K562 (cell line): ENCODE results near the gene TMEM247. TPM values are rescaled to one million over a fixed set of nuclear protein-coding genes. Genes with fewer than 3 reads are reported as not detected.

Experiments
- ARID1B ChIP-seq: fragments of 450-650 bp; IDR thresholded peaks from 2 replicates; pipeline ENCODE4 v1.6.1; 2016; ENCODE audit warnings: antibody characterized with exemption, mild to moderate bottlenecking, inconsistent platforms
- ARID2 ChIP-seq: fragments of 450-650 bp; IDR thresholded peaks from 2 replicates; pipeline ENCODE4 v1.6.1; 2017; ENCODE audit warnings: antibody characterized with exemption, mild to moderate bottlenecking
- DEAF1 ChIP-seq: fragments of 450-650 bp; formaldehyde crosslinking; IDR thresholded peaks from 2 replicates; pipeline ENCODE4 v1.4.0; 2020; ENCODE audit warnings: mild to moderate bottlenecking, moderate library complexity
- ERF ChIP-seq: fragments of 450-650 bp; formaldehyde crosslinking; IDR thresholded peaks from 2 replicates; pipeline ENCODE4 v1.4.0; 2020; ENCODE audit warnings: mild to moderate bottlenecking, mixed read lengths
- MAX ChIP-seq: sonication (generic); formaldehyde crosslinking; IDR thresholded peaks from 2 replicates; pipeline ENCODE4 v1.9.0; 2022; ENCODE audit warnings: mild to moderate bottlenecking, missing genetic modification reagents
- MAZ ChIP-seq, 2 experiments: fragments of 450-650 bp in 1 of 2; sonication (generic) in 1 of 2; formaldehyde crosslinking; IDR thresholded peaks in 1 of 2; conservative IDR thresholded peaks in 1 of 2; 2 replicates each; pipeline versions ENCODE4 v1.4.0 to v1.5.0; 2020; ENCODE audit warnings: mild to moderate bottlenecking in 1 of 2, missing genetic modification reagents in 1 of 2
- NR2C1 ChIP-seq, 2 experiments: fragments of 450-650 bp; IDR thresholded peaks; 2 replicates each; pipeline ENCODE4 v1.6.1; 2017; ENCODE audit warnings: mild to moderate bottlenecking in 2 of 2, antibody characterized with exemption in 1 of 2, inconsistent platforms in 1 of 2, missing compliant biosample characterization in 1 of 2, missing genetic modification characterization in 1 of 2
- NR2C2 ChIP-seq, 2 experiments: fragments of 200-800 bp in 1 of 2; sonication (Bioruptor generic) in 1 of 2; sonication (generic) in 1 of 2; formaldehyde crosslinking in 1 of 2; IDR thresholded peaks; 2 replicates each; pipeline versions ENCODE4 v1.6.1 to v1.8.0; 2016 to 2022; ENCODE audit warnings: mild to moderate bottlenecking in 1 of 2, missing compliant biosample characterization in 1 of 2, missing genetic modification characterization in 1 of 2, missing genetic modification reagents in 1 of 2
- SIX5 ChIP-seq, 2 experiments: IDR thresholded peaks; 2 replicates each; pipeline ENCODE4 v1.6.1; 2011; ENCODE audit warnings: low read length in 2 of 2, borderline replicate concordance in 1 of 2, low read depth in 1 of 2, mild to moderate bottlenecking in 1 of 2, moderate library complexity in 1 of 2; ENCODE audit not compliant: insufficient read depth in 1 of 2
- YY1 ChIP-seq, 3 experiments: IDR thresholded peaks; 2 replicates each; pipeline ENCODE4 v1.6.1; 2011; ENCODE audit warnings: low read length in 2 of 3, mild to moderate bottlenecking in 2 of 3, moderate library complexity in 2 of 3, borderline replicate concordance in 1 of 3, control low read depth in 1 of 3, low read depth in 1 of 3; ENCODE audit not compliant: insufficient read depth in 3 of 3, insufficient replicate concordance in 2 of 3, control insufficient read depth in 1 of 3, insufficient read length in 1 of 3; ENCODE audit errors: extremely low read depth in 1 of 3
- ZBTB49 ChIP-seq: sonication (generic); formaldehyde crosslinking; IDR thresholded peaks from 2 replicates; pipeline ENCODE4 v1.8.0; 2022; ENCODE audit warnings: missing genetic modification reagents, mild to moderate bottlenecking, borderline replicate concordance
- ZNF134 ChIP-seq: fragments of 250-450 bp; sonication (Bioruptor Pico); conservative IDR thresholded peaks from 2 replicates; pipeline ENCODE4 v1.4.0; 2020
- polyA plus RNA-seq, 8 experiments: library from polyadenylated mRNA; depleted of rRNA in 4 of 8; stranded (reverse) in 5 of 8; unstranded in 3 of 8; fragments of >200 nt; fragmentation: Nextera tagmentation in 2 of 8; fragmentation: Illumina TruSeq in 1 of 8; extraction: Ambion mirVana in 2 of 8; extraction: Trizol in 1 of 8; gene quantifications; 2 replicates each; pipeline versions ENCODE4 v1.2.1 to v1.2.3, GENCODE V29; 2011 to 2014; ENCODE audit warnings: inconsistent platforms in 1 of 8, missing spikeins in 1 of 8
- total RNA-seq, 7 experiments: library from RNA; depleted of rRNA in 6 of 7; stranded (reverse); fragments of >200 nt in 6 of 7; fragmentation: Illumina TruSeq in 2 of 7; extraction: Trizol in 2 of 7; gene quantifications; 2 replicates each; pipeline versions ENCODE4 v1.2.1 to v1.2.3, GENCODE V29; 2011 to 2021; ENCODE audit warnings: low replicate concordance in 1 of 7
- TF ChIP-seq, protein P1 (sequence below), 3 experiments: IDR thresholded peaks in 2 of 3; conservative IDR thresholded peaks in 1 of 3; 2 replicates each; pipeline ENCODE4 v1.5.1; 2011 to 2012; ENCODE audit warnings: low read length in 3 of 3, mild to moderate bottlenecking in 3 of 3, control low read depth in 2 of 3, improper control_type of control experiment in 1 of 3, inconsistent platforms in 1 of 3, low read depth in 1 of 3, mixed read lengths in 1 of 3, moderate library complexity in 1 of 3; ENCODE audit not compliant: insufficient read depth in 2 of 3
- TF ChIP-seq, protein P2 (sequence below): fragments of 150-350 bp; conservative IDR thresholded peaks from 2 replicates; pipeline ENCODE4 v1.6.1; 2014; ENCODE audit warnings: low read length

Gene TMEM247
- total and polyA plus RNA-seq, 9 of the 15 experiments (the other 6 are each of a cell fraction or from before 2014, with no cell fraction given), result 0.24 to 4.7 (median 3.1) TPM

DNA sequence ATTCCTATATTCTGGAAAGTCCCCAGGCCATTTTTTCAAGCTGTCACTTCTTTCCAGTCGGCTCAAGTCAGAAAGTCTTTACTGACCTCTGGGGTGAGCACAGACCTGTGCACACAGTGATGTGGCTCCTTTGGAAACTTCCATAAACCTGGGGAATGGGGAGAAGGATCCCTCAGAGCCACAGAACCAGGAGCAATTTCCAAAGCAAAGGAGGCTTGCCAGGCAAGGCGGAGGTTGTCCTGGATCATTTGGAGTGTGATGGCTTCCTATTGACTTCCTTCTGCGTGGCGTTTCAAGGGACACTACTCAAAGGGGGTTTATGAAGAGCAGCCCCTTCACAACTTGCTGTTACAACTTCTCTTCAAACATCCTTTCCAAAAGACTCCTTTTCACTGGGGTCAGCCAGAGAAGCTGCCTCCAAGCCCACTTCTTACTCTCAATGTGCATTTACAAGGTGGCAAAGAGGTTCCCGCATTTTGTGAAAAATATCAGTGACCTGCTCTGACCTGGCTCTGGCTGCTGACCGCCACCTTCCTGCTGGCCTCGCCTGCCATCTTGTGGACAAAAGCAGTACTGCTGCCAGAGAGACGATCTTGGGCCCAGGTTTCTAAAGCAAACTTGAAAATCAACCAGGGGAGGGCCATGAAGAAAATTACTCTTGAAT is 18.2 kb upstream of the TMEM247 start (continued):
- TF ChIP-seq MAZ (CRISPR knock-in tag; conservative IDR thresholded peaks at IDR 0.05 in 1 of 2, IDR thresholded peaks at IDR 0.05 in 1 of 2) (peak in 1 of 2 experiments; percentile 59; a peak in 1 of 4 replicates), NR2C2 (CRISPR knock-in tag; IDR thresholded peaks at IDR 0.05) (no peak), NR2C2 (tag; IDR thresholded peaks at IDR 0.05) (peak; percentile 60), ERF (CRISPR knock-in tag) (no peak), ZBTB49 (CRISPR knock-in tag) (no peak), ARID2 (peak; percentile 80), ARID1B (no peak), YY1 (IDR thresholded peaks at IDR 0.05; ENCODE audit: borderline replicate concordance in 1 of 3, control insufficient read depth in 1 of 3, extremely low read depth in 1 of 3, insufficient read depth in 3 of 3, insufficient read length in 1 of 3, insufficient replicate concordance in 2 of 3, low read depth in 1 of 3, low read length in 2 of 3) (peak in 1 of 3 experiments; percentile 42), NR2C1 (IDR thresholded peaks at IDR 0.05) (no peak), NR2C1 (tag; IDR thresholded peaks at IDR 0.05) (peak; percentile 23; the same call in 1 of the 2 replicates), MAX (CRISPR knock-in tag) (no peak), SIX5 (IDR thresholded peaks at IDR 0.05; ENCODE audit: borderline replicate concordance in 1 of 2, insufficient read depth in 1 of 2, low read depth in 1 of 2, low read length in 2 of 2) (no peak), DEAF1 (peak; percentile 96), ZNF134 (CRISPR knock-in tag) (no peak)
- TF ChIP-seq, protein P1, sequence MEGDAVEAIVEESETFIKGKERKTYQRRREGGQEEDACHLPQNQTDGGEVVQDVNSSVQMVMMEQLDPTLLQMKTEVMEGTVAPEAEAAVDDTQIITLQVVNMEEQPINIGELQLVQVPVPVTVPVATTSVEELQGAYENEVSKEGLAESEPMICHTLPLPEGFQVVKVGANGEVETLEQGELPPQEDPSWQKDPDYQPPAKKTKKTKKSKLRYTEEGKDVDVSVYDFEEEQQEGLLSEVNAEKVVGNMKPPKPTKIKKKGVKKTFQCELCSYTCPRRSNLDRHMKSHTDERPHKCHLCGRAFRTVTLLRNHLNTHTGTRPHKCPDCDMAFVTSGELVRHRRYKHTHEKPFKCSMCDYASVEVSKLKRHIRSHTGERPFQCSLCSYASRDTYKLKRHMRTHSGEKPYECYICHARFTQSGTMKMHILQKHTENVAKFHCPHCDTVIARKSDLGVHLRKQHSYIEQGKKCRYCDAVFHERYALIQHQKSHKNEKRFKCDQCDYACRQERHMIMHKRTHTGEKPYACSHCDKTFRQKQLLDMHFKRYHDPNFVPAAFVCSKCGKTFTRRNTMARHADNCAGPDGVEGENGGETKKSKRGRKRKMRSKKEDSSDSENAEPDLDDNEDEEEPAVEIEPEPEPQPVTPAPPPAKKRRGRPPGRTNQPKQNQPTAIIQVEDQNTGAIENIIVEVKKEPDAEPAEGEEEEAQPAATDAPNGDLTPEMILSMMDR (IDR thresholded peaks at IDR 0.05 in 2 of 3, conservative IDR thresholded peaks at IDR 0.05 in 1 of 3; ENCODE audit: insufficient read depth in 2 of 3, low read depth in 1 of 3, low read length in 3 of 3), result peak; percentile 94 to 98 (median 97)
- TF ChIP-seq, protein P2, sequence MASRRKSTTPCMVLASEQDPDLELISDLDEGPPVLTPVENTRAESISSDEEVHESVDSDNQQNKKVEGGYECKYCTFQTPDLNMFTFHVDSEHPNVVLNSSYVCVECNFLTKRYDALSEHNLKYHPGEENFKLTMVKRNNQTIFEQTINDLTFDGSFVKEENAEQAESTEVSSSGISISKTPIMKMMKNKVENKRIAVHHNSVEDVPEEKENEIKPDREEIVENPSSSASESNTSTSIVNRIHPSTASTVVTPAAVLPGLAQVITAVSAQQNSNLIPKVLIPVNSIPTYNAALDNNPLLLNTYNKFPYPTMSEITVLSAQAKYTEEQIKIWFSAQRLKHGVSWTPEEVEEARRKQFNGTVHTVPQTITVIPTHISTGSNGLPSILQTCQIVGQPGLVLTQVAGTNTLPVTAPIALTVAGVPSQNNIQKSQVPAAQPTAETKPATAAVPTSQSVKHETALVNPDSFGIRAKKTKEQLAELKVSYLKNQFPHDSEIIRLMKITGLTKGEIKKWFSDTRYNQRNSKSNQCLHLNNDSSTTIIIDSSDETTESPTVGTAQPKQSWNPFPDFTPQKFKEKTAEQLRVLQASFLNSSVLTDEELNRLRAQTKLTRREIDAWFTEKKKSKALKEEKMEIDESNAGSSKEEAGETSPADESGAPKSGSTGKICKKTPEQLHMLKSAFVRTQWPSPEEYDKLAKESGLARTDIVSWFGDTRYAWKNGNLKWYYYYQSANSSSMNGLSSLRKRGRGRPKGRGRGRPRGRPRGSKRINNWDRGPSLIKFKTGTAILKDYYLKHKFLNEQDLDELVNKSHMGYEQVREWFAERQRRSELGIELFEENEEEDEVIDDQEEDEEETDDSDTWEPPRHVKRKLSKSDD, result 0 out of 2 replicates have a peak, but pooled peaks have one; percentile 25
